DND-41 (cell line): ENCODE data around the gene RGS7.

ENCODE experiments used
- ATAC-seq: fragments of 200-7000 bp; cut with Tn5 transposase; 3 replicates; pipeline ENCODE4 v1.9.1; 2021; ENCODE audit warnings: low read depth; ENCODE audit not compliant: insufficient read depth
- DNase-seq: peaks from one replicate; pipeline ENCODE4 v3.0.0-alpha.2; 2020
- H2AFZ ChIP-seq: 2 replicates; pipeline ENCODE4 v1.6.0; 2012; ENCODE audit warnings: low read depth, low read length
- H3K27ac ChIP-seq: 2 replicates; pipeline ENCODE4 v1.5.1; 2012; ENCODE audit warnings: low read length, inconsistent platforms
- H3K27me3 ChIP-seq: fragments of 200-600 bp; sonication (generic); 2 replicates; pipeline ENCODE4 v1.6.0; 2012; ENCODE audit warnings: low read length, mild to moderate bottlenecking, inconsistent platforms; ENCODE audit not compliant: insufficient read depth, poor library complexity
- H3K36me3 ChIP-seq: 2 replicates; pipeline ENCODE4 v1.5.1; 2012; ENCODE audit warnings: low read length, inconsistent platforms; ENCODE audit not compliant: insufficient read depth
- H3K4me1 ChIP-seq: 2 replicates; pipeline ENCODE4 v1.5.1; 2012; ENCODE audit warnings: mild to moderate bottlenecking, low read length; ENCODE audit not compliant: insufficient read depth
- H3K4me2 ChIP-seq: 2 replicates; pipeline ENCODE4 v1.6.0; 2012; ENCODE audit warnings: mild to moderate bottlenecking, moderate library complexity, low read length, inconsistent platforms; ENCODE audit not compliant: insufficient read depth
- H3K4me3 ChIP-seq, 2 experiments: fragments of 200-600 bp in 1 of 2; shearing (Covaris generic) in 1 of 2; 2 replicates each; pipeline ENCODE4 v1.5.1; 2012 to 2016; ENCODE audit warnings: inconsistent platforms in 2 of 2, low read length in 2 of 2, mild to moderate bottlenecking in 2 of 2, low read depth in 1 of 2, moderate library complexity in 1 of 2
- H3K79me2 ChIP-seq: 2 replicates; pipeline ENCODE4 v1.6.0; 2012; ENCODE audit warnings: low read length, inconsistent platforms; ENCODE audit not compliant: insufficient read depth
- H3K9ac ChIP-seq: 2 replicates; pipeline ENCODE4 v1.6.0; 2012; ENCODE audit warnings: low read depth, mild to moderate bottlenecking, inconsistent platforms, low read length, moderate library complexity
- H3K9me3 ChIP-seq: 2 replicates; pipeline ENCODE4 v1.5.1; 2012; ENCODE audit warnings: low read length, moderate library complexity, mild to moderate bottlenecking, inconsistent platforms; ENCODE audit not compliant: insufficient read depth, severe bottlenecking
- H4K20me1 ChIP-seq: 2 replicates; pipeline ENCODE4 v1.6.0; 2012; ENCODE audit warnings: low read length; ENCODE audit not compliant: insufficient read depth
- EZH2 ChIP-seq: IDR thresholded peaks from 3 replicates; pipeline ENCODE4 v1.6.1; 2012; ENCODE audit warnings: borderline replicate concordance, low read depth, mild to moderate bottlenecking, moderate library complexity, low read length, inconsistent platforms; ENCODE audit not compliant: severe bottlenecking
- TF ChIP-seq, protein P1 (sequence below): IDR thresholded peaks from 2 replicates; pipeline ENCODE4 v1.5.1; 2012; ENCODE audit warnings: borderline replicate concordance, low read length, moderate library complexity, mild to moderate bottlenecking; ENCODE audit not compliant: poor library complexity, severe bottlenecking; ENCODE audit errors: extremely low read depth

RGS7 gene

GRCh38 chr1:241034203-241034936 is 322.6 kb downstream of the RGS7 start:
- no peaks in the 10 kb centered on the region for H3K36me3 ChIP-seq
- DNase-seq (no peak), ATAC-seq (no peak)
- H3K9ac ChIP-seq: no peak overlapping the region
- no peak overlapping the region for H3K4me2 ChIP-seq
- no peaks in the 10 kb centered on the region for H4K20me1 ChIP-seq
- H3K9me3 ChIP-seq: no peaks in the 10 kb centered on the region
- H3K4me3 ChIP-seq: no peak overlapping the region
- H3K27ac ChIP-seq: no peak overlapping the region
- H3K79me2 ChIP-seq: no peaks in the 10 kb centered on the region
- H2AFZ ChIP-seq: no peak overlapping the region
- H3K4me1 ChIP-seq: no peaks in the 10 kb centered on the region
- no peaks in the 10 kb centered on the region for H3K27me3 ChIP-seq
- TF ChIP-seq, protein P1, sequence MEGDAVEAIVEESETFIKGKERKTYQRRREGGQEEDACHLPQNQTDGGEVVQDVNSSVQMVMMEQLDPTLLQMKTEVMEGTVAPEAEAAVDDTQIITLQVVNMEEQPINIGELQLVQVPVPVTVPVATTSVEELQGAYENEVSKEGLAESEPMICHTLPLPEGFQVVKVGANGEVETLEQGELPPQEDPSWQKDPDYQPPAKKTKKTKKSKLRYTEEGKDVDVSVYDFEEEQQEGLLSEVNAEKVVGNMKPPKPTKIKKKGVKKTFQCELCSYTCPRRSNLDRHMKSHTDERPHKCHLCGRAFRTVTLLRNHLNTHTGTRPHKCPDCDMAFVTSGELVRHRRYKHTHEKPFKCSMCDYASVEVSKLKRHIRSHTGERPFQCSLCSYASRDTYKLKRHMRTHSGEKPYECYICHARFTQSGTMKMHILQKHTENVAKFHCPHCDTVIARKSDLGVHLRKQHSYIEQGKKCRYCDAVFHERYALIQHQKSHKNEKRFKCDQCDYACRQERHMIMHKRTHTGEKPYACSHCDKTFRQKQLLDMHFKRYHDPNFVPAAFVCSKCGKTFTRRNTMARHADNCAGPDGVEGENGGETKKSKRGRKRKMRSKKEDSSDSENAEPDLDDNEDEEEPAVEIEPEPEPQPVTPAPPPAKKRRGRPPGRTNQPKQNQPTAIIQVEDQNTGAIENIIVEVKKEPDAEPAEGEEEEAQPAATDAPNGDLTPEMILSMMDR: no peak
- no peak for TF ChIP-seq EZH2

GRCh38 chr1:241024834-241025233 is 332.2 kb downstream of the RGS7 start:
- DNase-seq (no peak), ATAC-seq (no peak)
- H4K20me1 ChIP-seq: no peaks in the 10 kb centered on the region
- no peak overlapping the region for H3K9ac ChIP-seq
- H3K27ac ChIP-seq: no peak overlapping the region
- no peak overlapping the region for H2AFZ ChIP-seq
- no peaks in the 10 kb centered on the region for H3K9me3 ChIP-seq
- H3K27me3 ChIP-seq: no peaks in the 10 kb centered on the region
- H3K4me1 ChIP-seq: no peaks in the 10 kb centered on the region
- H3K4me3 ChIP-seq: no peak overlapping the region
- no peaks in the 10 kb centered on the region for H3K79me2 ChIP-seq
- H3K36me3 ChIP-seq: no peaks in the 10 kb centered on the region
- TF ChIP-seq EZH2: no peak
- no peak overlapping the region for H3K4me2 ChIP-seq

GRCh38 chr1:241022366-241022765 is 334.6 kb downstream of the RGS7 start:
- TF ChIP-seq, protein P1: no peak
- no peak for TF ChIP-seq EZH2
- ATAC-seq: no peak
- no peaks in the 10 kb centered on the region for H3K27me3 ChIP-seq

DNA sequence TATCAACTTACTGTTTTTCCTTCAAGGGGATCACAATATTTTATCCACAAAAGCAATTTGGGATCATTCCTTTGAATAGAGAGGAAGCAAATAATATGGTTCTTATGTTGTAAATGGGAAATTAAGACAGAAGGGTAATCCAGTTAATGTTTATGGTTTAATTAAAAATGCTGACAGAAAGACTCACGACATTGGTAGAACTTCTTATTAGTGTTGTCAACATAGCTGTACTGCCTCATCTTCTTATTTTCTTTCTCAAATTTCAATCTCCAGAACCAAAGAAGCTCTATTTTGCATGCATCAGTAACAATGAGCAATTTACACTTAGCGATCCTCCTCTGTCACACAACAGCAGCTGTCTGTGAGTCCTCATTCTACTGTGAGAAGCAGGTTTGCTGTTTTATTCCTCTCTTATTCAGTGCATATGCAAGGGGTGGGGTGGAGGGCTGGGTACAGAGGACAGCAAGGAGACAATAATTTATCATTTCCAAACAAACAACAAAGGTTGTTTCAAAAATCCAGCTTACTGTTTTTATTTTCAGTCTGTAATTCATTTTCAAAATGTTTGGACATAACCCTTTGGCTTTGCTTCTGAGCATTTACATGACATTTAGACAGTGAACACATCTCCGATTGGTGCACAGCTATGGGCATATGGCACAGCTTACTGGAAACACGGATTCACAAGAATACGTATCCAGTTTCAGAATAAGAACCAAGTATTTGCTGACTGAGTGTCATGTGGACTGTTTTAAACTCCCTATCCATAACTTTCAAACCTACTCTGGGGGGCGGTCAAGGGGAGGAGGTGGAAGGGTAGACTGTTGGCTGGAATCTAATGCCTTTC is 335.9 kb downstream of the RGS7 start:
- no peak overlapping the region for H3K4me2 ChIP-seq
- H3K4me3 ChIP-seq: no peak overlapping the region
- no peak overlapping the region for H3K27ac ChIP-seq
- no peaks in the 10 kb centered on the region for H3K27me3 ChIP-seq
- H3K36me3 ChIP-seq: no peaks in the 10 kb centered on the region
- TF ChIP-seq, protein P1: no peak
- TF ChIP-seq EZH2: no peak
- no peaks in the 10 kb centered on the region for H3K4me1 ChIP-seq
- no peak for DNase-seq
- H3K9me3 ChIP-seq: no peaks in the 10 kb centered on the region
- H3K79me2 ChIP-seq: no peaks in the 10 kb centered on the region
- no peak overlapping the region for H3K9ac ChIP-seq
- no peak overlapping the region for H2AFZ ChIP-seq
- no peak for ATAC-seq
- H4K20me1 ChIP-seq: no peaks in the 10 kb centered on the region

More at GRCh38 chr1:241022366-241022765, 334.6 kb downstream of the RGS7 start:
- no peak for DNase-seq
- Histone ChIP-seq H4K20me1 (no peaks in the 10 kb centered on the region), H3K9me3 (no peaks in the 10 kb centered on the region), H3K79me2 (no peaks in the 10 kb centered on the region), H3K4me1 (no peaks in the 10 kb centered on the region), H3K36me3 (no peaks in the 10 kb centered on the region), H3K4me2 (no peak overlapping the region), H3K27ac (no peak overlapping the region), H3K4me3 (no peak overlapping the region), H3K9ac (no peak overlapping the region), H2AFZ (no peak overlapping the region)
